Measurements from ENCODE around the gene DNAJC1.

DNA sequence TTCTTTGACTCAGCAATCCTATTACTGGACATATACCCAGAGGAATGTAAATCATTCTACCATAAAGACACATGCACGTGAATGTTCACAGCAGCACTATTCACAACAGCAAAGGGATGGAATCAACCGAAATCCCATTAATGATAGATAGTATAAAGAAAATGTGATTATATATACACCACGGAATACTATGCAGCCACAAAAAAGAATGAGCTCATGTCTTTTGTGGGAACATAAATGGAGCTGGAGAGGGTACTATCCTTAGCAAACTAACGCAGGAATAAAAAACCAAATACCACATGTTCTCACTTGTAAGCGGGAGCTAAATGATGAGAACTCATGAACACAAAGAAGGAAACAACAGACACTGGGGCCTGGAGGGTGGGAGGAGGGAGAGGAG lies 201.9 kb downstream of the DNAJC1 start:
- TF ChIP-seq, protein P1, sequence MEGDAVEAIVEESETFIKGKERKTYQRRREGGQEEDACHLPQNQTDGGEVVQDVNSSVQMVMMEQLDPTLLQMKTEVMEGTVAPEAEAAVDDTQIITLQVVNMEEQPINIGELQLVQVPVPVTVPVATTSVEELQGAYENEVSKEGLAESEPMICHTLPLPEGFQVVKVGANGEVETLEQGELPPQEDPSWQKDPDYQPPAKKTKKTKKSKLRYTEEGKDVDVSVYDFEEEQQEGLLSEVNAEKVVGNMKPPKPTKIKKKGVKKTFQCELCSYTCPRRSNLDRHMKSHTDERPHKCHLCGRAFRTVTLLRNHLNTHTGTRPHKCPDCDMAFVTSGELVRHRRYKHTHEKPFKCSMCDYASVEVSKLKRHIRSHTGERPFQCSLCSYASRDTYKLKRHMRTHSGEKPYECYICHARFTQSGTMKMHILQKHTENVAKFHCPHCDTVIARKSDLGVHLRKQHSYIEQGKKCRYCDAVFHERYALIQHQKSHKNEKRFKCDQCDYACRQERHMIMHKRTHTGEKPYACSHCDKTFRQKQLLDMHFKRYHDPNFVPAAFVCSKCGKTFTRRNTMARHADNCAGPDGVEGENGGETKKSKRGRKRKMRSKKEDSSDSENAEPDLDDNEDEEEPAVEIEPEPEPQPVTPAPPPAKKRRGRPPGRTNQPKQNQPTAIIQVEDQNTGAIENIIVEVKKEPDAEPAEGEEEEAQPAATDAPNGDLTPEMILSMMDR (conservative IDR thresholded peaks at IDR 0.05; ENCODE audit: low read depth, low read length) = no peak
- TF ChIP-seq RCOR1 (IDR thresholded peaks at IDR 0.05; ENCODE audit: insufficient replicate concordance, low read length) (no peak), RFX5 (IDR thresholded peaks at IDR 0.05; ENCODE audit: low read depth, low read length) (no peak), POLR2A (IDR thresholded peaks at IDR 0.05; ENCODE audit: low read depth, low read length) (no peak), SMC3 (IDR thresholded peaks at IDR 0.05; ENCODE audit: low read depth, low read length) (no peak), BHLHE40 (IDR thresholded peaks at IDR 0.05; ENCODE audit: low read depth, low read length) (no peak), MAZ (IDR thresholded peaks at IDR 0.05; ENCODE audit: borderline replicate concordance, low read depth, low read length) (no peak), RAD21 (IDR thresholded peaks at IDR 0.05; ENCODE audit: low read length) (no peak), CEBPB (IDR thresholded peaks at IDR 0.05; ENCODE audit: low read depth, low read length) (no peak), MAFK (IDR thresholded peaks at IDR 0.05; ENCODE audit: low read depth, low read length) (no peak), CHD1 (IDR thresholded peaks at IDR 0.05; ENCODE audit: low read depth, low read length) (no peak), NFE2L2 (IDR thresholded peaks at IDR 0.05; ENCODE audit: low read depth, low read length) (no peak), MXI1 (IDR thresholded peaks at IDR 0.05; ENCODE audit: borderline replicate concordance, low read depth, low read length) (no peak)
- TF ChIP-seq, protein P2, sequence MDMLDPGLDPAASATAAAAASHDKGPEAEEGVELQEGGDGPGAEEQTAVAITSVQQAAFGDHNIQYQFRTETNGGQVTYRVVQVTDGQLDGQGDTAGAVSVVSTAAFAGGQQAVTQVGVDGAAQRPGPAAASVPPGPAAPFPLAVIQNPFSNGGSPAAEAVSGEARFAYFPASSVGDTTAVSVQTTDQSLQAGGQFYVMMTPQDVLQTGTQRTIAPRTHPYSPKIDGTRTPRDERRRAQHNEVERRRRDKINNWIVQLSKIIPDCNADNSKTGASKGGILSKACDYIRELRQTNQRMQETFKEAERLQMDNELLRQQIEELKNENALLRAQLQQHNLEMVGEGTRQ (IDR thresholded peaks at IDR 0.05; ENCODE audit: low read depth, low read length) = no peak

All from IMR-90 (cell line).